Measurements from ENCODE around the gene GAREM1.
"Not testable (repeated sequence)": the region's sequence is repeated elsewhere in the genome, so short reads cannot be mapped to it uniquely, and the experiment has no call there.

GAREM1 gene

DNA sequence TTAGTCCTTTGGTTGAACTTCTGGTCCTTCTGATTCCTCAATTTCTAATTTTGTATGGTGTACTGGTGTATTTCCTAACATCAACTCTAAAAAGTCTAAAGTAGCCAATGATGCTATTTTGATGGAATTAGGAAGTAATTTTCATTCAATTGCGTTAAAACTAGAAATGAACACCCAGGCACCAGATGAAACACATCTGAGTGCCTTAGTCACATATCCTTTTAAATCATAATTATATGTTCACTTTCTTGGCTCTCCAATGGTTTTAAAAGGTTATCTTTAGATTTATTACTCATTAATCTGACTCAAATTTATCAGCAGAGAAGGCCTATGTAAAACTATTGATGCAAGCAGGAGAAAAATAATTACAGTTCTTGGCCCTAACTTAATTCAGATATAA is 119.7 kb downstream of the GAREM1 start:
- in situ Hi-C loops (cut with HindIII; ENCODE audit: low sequenced_read_pairs): no loop called here
- TF ChIP-seq, protein P1, sequence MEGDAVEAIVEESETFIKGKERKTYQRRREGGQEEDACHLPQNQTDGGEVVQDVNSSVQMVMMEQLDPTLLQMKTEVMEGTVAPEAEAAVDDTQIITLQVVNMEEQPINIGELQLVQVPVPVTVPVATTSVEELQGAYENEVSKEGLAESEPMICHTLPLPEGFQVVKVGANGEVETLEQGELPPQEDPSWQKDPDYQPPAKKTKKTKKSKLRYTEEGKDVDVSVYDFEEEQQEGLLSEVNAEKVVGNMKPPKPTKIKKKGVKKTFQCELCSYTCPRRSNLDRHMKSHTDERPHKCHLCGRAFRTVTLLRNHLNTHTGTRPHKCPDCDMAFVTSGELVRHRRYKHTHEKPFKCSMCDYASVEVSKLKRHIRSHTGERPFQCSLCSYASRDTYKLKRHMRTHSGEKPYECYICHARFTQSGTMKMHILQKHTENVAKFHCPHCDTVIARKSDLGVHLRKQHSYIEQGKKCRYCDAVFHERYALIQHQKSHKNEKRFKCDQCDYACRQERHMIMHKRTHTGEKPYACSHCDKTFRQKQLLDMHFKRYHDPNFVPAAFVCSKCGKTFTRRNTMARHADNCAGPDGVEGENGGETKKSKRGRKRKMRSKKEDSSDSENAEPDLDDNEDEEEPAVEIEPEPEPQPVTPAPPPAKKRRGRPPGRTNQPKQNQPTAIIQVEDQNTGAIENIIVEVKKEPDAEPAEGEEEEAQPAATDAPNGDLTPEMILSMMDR (IDR thresholded peaks at IDR 0.05; ENCODE audit: low read depth, low read length, missing control alignments): no peak
- no peak for DNase-seq (ENCODE audit: low read depth)
- H3K4me3 ChIP-seq (ENCODE audit: low read depth, low read length): no peak overlapping the region

DNA sequence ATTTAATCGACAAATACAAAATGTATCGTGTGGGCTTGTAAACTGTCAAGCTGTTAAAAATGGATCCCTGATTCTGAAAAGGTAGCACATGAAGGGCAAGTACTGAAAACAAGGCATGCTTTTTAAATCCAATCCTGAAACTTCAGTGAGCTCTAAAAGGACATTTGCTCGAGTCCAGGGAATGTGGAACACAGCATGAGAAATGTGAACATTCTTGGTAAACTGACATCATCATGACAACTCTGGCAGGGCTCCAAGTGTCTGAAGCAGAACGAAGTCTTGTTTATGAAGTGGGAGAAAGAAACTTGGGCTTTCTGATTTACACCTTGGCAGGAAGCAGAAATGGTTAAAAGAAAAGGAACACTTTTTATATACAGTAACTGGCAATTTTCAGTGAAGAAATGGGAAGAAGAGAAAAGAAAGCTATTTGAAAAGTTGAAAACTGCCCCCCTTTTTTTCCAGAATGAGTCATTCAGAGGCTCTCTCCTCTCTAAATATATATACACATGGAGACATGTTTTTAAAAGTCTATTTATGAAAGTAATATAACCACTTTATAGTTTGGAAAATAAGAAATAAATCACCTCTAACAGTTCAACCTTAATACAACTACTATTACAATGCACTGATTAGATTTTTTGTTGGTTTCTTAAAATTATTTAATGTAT is 120.8 kb downstream of the GAREM1 start:
- in situ Hi-C loops (cut with HindIII; ENCODE audit: low sequenced_read_pairs): no loop called here
- TF ChIP-seq, protein P1 (IDR thresholded peaks at IDR 0.05; ENCODE audit: low read depth, low read length, missing control alignments): no peak
- H3K4me3 ChIP-seq (ENCODE audit: low read depth, low read length): peak overlapping the region; percentile 13
- DNase-seq (ENCODE audit: low read depth): peak; percentile 98

DNA sequence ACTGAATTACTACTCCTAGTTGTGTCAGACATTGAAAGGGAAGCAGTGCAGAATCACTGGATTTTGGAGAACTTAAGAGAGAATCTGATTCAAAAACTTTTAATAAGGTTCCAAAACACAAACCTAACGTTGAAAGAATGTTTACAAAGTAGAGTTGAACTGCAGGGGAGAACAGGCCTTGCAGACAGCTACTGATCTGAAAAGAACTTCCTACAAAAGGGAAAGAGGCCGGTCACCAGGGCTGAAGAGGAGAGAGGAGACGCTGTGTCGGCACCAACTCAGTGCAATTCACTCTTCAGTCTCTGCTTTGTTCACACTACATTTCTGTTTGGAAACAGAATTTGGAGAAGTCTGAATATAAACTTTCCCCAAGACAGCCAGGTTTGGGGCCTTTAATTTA is 124.0 kb downstream of the GAREM1 start:
- H3K4me3 ChIP-seq (ENCODE audit: low read depth, low read length): no peak overlapping the region
- DNase-seq (ENCODE audit: low read depth): no peak
- TF ChIP-seq, protein P1 (IDR thresholded peaks at IDR 0.05; ENCODE audit: low read depth, low read length, missing control alignments): no peak
- in situ Hi-C loops (cut with HindIII; ENCODE audit: low sequenced_read_pairs): no loop called here

DNA sequence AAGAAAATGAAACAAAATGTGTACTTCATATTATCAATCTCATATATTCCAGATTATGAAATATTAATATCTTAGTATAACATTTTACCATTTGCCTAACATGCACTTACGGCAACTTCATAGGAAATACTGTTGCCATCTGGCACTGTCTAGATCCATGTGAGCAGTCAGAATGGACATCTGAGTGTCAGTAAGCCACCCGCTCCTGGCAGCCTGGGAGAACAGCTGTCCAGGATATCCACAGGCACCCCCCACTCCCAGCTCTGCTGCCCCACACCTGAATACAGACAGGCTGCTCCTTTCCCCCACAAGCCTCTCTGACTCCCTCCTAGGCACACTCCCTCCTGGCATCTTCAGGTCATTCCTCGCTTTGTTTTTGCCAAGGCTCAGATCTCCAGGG is 127.0 kb downstream of the GAREM1 start:
- TF ChIP-seq, protein P1 (IDR thresholded peaks at IDR 0.05; ENCODE audit: low read depth, low read length, missing control alignments): no peak
- no peak overlapping the region for H3K4me3 ChIP-seq (ENCODE audit: low read depth, low read length)
- in situ Hi-C loops (cut with HindIII; ENCODE audit: low sequenced_read_pairs): no loop called here
- no peak for DNase-seq (ENCODE audit: low read depth)

DNA sequence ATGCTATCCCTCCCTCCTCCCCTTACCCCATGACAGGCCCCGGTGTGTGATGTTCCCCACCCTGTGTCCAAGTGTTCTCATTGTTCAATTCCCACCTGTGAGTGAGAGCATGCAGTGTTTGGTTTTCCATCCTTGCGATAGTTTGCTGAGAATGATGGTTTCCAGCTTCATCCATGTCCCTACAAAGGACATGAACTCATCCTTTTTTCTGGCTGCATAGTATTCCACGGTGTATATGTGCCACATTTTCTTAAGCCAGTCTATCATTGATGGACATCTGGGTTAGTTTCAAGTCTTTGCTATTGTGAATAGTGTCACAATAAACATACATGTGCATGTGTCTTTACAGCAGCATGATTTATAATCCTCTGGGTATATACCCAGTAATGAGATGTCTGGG is 129.6 kb downstream of the GAREM1 start:
- DNase-seq (ENCODE audit: low read depth); in situ Hi-C loops (cut with HindIII; ENCODE audit: low sequenced_read_pairs); H3K4me3 ChIP-seq (ENCODE audit: low read depth, low read length): not testable (repeated sequence)

DNA sequence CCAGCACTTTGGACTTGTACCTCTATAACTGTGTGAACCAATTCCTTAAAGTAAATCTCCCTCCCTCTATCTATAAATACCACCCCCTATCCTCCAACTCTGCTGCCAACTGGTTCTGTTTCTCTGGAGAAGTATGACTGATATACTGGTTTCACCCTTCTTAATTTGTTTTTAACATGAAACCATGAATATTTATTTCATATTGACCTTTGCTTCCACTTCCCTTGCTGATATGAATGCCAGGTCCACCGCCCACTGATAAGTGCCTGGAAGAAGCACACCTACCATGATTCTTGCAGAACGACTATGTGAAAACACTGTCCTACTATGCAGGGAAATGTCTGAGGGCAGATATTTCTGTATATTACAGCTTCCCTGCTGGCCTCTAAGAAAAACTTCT is 131.6 kb downstream of the GAREM1 start:
- TF ChIP-seq, protein P1 (IDR thresholded peaks at IDR 0.05; ENCODE audit: low read depth, low read length, missing control alignments): no peak
- DNase-seq (ENCODE audit: low read depth): no peak
- no peak overlapping the region for H3K4me3 ChIP-seq (ENCODE audit: low read depth, low read length)
- in situ Hi-C loops (cut with HindIII; ENCODE audit: low sequenced_read_pairs): no loop called here

DNA sequence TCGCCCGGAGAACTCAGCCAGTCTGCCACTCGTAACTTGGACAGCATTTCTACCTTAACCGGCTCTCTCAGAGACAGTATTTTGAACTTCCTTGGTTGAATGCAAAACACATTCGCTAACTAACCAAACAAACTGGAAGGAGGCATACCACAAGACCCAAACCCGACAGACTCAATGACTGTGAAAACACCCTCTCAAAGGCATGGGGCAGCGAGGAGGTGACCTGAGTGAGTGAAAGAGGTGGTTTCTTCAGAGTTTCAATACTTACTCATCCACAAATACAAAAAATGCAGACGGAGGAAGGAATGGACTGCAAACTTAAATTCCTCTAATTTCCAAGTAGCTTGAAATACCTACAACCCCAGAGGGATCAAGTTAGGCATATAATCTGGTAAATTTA is 132.9 kb downstream of the GAREM1 start:
- H3K4me3 ChIP-seq (ENCODE audit: low read depth, low read length): no peak overlapping the region
- TF ChIP-seq, protein P1 (IDR thresholded peaks at IDR 0.05; ENCODE audit: low read depth, low read length, missing control alignments): no peak
- no peak for DNase-seq (ENCODE audit: low read depth)
- in situ Hi-C loops (cut with HindIII; ENCODE audit: low sequenced_read_pairs): no loop called here

Measured in astrocyte of the cerebellum (primary cell).